ENCODE data around the gene RCAN3.

GRCh38 chr1:24481101-24481500 lies 21.5 kb upstream of the RCAN3 start:
- no peak for TF ChIP-seq CTCF (conservative IDR thresholded peaks at IDR 0.05 in 1 of 2, IDR thresholded peaks at IDR 0.05 in 1 of 2; ENCODE audit: extremely low read depth in 1 of 2, insufficient read depth in 1 of 2, low read depth in 1 of 2, low read length in 2 of 2)
- TF ChIP-seq EZH2 (IDR thresholded peaks at IDR 0.05; ENCODE audit: borderline replicate concordance, low read length): no peak
